HG02981 (cell line): ENCODE measurements around the gene FAM83D.
"Not testable (repeated sequence)": the region's sequence is repeated elsewhere in the genome, so short reads cannot be mapped to it uniquely, and the experiment has no call there.

Source experiments
- ATAC-seq: cut with Tn5 transposase; IDR thresholded peaks from one replicate; pipeline ENCODE4 v1.9.1; 2021; ENCODE audit warnings: mild to moderate bottlenecking, moderate library complexity; ENCODE audit not compliant: unreplicated experiment

The FAM83D gene

DNA sequence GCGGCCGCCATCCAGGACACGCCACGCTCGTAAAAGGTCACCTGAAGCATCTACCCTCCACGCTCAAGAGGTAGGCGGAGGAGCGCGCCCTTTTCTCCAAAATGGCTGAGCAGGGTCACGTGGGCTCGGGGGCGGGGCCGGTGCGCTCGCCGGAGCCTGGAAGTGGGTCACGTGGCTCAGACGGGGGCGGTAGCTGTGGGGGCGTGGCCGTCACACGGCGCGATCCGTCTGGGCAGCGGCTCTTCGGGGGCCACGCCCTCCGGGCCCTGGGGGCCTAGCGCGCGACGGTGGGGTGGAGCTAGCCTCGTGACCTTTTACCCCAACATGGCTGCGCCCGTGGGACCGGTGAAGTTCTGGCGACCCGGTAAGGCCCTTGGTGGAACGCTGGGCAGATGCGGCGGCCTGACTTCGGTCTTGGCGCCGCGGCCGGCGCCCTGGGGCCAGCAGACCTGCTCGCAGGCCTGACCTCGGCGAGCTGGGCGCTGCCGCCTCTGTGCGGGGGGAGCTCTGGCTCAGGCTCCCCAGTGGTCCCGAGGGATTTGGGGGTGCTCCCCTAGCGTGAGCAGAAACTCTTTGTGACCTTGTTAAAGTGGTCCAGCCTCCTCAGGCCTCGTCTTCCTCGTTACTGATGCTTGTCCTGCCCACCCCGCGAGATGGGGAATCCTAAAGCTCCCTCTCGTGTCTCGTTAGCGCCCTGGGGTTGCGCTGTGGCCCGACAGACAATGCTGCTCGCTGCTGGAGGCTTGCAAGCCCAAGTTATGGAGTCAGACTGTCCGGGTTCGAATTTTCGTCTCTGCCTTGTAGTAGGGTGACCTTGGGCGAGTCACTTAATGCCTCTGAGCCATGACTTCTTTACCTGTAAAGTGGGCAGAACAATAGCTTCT, 36.1 kb downstream of the FAM83D start, which contains the start of gene DHX35:
TSS of gene DHX35 (plus strand) at position 301 of the 884 bp plus-strand sequence. CDS start at position 325, 24 bp downstream.
- ATAC-seq, result peak; percentile 93

DNA sequence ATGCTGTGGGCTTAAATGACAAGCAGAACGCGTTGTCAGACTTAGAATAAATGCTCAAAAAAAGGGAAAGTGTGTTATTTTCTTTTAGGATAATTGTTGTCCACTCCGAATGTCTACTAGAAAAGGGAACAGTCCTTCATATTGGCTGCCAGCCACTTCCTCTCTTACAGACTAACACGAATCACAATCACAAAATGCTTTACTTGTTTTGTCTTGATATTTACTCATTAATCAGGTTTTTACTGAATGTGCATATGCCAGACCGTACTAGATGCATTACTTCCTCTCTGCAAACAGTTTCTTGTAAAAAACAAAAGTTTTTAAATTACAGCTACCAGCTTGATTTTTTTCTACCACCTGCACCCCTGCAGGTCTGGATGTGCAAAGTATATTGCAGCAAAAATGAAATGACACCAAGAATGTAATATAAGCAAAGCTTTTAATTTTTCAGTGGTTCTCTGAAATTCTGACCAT, 36.7 kb downstream of the FAM83D start:
- no peak for ATAC-seq

DNA sequence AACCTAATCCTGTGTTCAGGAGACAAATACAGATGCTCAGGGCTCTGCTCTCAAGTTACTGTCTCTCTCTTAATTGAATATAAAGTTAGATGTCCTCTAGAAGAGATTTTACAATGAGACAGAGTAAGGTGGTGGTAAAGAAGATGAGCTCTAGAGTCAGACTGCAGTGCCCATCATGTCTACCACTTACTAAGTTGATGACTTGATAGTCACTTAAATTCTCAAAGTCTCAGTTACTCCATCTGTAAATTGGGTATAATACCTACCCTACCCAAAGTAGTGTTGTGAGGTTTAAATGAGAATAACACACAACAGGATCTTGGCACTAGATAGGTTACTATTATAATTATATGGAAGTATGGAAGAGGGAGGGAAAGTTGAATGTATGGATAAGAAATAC, 37.5 kb downstream of the FAM83D start:
- no peak for ATAC-seq

DNA sequence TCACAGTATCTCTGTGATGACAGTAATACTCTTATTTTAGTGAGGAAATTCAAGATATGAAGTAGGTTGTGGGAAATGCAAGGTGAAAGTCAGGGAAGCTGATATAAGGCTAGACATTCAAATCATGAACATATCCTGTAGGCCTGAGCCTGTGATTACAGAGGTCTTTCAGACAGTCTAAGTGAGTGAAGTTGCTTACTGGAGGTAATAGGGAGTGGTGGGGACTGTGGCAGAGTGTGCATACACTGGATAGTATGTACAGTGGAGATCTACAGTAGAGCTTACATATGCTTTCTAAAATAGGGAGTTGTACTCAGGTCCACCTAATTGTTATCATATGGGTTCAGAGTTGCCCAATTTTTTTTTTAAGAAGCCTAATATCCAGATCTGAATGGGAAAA, 39.0 kb downstream of the FAM83D start:
- no peak for ATAC-seq

DNA sequence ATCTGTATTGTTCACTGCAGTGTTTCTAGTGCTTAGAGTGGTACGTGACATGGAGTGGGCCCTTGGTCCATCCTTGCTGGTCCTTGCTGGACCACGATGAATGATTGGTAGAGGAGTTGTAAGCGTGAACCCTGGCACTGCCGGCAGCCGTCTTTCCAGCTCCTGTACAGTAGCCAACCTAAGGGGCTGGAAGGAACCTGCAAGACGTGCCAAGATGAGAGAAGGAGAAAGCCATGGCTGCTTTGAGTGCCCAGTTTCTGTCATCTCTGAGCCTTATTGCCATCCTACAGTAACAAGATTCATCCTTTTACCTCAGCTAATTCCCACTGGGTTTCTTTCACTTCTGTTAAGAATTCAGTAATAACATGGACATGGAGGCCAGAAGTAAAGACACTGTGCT, 41.9 kb downstream of the FAM83D start:
- no peak for ATAC-seq

DNA sequence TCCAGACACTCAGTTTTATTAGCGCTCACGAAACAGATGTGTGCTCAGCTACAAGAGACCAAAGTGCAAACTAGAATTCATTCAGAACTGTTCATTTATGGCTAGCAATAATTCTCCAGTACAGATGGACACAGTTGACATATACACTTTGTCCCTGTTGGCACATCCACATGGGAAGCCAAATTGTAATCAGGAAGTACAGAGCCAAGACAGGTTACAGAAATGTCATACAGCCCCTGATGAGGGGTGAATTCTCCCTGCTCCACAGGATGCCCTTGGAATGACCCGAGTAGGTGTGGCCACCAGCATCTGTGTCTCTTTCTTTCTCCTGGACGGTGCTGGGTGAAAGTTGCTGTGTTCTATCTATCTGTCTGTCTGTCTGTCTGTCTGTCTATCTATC, 43.5 kb downstream of the FAM83D start:
- no peak for ATAC-seq

DNA sequence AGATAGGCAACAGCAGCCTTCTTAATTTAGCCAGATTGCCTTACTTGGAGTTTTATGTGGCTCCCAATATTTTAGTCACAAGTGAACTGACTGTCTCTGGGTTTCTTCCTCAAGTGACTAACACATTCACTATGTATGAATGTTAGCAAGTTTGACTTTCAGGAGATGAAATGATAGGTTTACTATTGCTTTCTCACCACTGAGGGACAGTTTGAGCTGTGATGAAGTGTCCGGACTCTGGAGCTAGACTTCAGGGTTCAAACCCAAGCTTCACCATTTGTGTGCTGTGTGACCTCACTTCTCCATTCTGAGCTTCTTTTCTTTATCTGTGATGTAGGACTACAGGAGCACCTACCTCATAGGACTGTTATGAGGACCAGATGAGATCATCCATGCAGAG, 44.1 kb downstream of the FAM83D start:
- ATAC-seq, result no peak

DNA sequence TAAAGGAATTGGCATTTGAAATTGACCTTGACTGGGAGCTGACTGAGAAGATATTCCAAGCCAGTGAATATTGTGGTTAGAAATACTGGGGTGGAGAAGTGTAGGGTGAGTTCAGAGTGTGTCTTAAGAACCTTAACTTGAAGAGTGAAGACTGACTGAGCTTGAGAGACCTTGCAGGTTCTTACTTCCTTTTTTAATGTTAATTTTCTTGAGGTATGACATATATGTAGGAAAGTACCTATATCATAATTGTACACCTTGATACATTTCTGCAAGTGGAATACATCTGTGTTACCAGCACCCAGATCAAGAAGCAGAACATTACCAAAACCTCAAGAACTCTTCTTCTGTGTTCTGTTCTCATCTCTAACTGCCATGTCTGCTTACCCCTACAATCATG, 46.9 kb downstream of the FAM83D start:
- no peak for ATAC-seq

DNA sequence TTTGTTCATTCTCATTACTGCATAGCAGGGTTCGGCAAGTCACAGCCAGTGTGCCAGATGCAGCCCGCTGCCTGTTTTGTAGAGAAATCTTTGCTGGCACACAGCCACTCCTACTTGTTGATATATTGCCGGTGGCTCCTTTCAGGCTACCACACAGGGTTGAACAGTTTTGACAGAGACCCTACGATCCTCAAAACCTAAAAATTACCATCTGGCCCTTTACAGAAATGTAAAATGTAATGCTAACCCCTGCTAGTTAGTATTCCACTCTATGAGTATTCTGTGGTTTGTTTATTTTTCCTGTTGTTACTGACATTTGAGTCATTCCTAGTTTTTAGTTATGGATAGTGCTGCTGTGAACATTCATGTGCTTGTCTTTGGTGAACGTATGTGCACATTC, 47.4 kb downstream of the FAM83D start:
- no peak for ATAC-seq

DNA sequence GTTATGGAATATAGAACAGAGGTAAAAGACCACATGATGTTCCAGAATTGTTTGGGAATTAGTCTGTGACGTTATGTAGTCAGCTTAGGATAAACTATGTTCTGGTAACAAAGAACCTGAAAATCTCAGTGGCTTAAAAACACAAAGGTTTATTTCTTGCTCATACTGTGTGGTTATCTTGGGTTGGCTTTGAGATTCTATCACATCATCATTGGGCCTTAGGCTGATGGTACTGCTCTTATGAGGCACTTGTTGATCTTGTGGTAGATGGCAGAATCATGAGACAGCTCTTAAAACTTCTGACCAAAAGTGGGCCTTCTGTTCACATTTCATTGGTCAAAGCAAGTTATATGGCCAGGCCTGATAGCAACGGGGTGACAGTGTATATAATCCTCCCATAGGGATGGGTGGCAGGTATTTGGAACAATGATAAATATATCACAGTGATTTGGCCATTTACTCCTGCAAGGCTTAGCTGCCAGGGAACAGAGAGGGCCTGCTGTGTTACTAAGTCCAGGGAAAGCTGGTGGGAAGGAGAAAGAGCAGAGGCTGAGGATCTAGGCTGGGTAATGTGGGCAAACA, 49.4 kb downstream of the FAM83D start:
- no peak for ATAC-seq

DNA sequence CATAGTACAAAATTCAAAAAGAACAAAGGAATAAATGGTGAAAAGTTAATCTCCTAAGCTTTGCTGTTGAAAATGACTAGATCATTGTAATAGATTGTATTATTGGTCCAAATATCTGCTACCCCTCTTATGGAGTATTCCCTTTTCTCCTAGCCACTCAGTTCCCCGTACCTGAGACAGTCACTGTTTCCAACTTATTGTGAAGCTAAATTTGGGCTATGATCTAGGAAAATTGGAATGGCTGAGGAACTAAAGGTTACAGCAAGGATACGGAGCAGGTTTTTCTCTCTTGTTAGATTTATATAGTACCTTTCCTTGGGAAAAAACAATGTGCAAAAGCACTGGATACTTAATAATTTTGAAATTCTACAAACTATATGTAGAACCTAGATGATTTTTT, 53.2 kb downstream of the FAM83D start:
- ATAC-seq, result no peak

DNA sequence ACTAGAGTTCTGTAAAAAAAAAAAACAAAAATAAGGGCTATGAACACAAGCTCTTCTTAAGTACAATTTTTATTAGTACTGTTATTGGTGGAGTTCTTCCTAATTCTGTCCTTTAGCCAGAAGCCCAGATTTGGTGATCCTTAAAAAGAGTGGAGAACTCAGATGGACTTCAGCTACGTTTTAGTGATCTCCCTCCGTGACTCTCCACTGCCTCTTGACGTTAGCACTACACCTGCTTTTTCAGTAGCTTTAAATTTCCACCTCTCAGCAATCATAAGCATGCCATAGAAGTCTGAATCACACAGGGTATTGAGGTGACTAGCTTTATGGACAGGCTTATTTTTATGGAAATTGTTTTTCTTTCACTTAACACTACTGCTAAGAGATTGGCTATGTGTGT, 53.6 kb downstream of the FAM83D start:
- no peak for ATAC-seq

DNA sequence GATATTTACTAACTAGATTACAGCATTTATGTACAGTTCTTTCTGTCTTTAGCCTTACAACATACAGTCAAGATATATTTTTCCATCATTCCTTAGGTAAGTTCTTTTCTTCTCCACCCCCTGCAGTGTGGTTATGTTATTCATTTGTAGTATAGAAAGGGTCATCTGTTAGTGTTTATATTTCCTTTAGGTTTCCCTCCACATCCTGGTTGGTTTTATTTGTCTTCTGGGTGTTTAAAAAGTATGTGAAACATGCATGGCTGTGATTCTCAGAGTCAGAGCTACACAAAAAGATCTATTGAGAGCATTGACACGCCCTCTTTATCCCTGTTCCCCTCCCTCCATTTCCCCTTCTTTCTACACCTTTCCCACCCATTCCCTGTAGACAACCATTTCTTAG, 56.1 kb downstream of the FAM83D start:
- ATAC-seq, result no peak

DNA sequence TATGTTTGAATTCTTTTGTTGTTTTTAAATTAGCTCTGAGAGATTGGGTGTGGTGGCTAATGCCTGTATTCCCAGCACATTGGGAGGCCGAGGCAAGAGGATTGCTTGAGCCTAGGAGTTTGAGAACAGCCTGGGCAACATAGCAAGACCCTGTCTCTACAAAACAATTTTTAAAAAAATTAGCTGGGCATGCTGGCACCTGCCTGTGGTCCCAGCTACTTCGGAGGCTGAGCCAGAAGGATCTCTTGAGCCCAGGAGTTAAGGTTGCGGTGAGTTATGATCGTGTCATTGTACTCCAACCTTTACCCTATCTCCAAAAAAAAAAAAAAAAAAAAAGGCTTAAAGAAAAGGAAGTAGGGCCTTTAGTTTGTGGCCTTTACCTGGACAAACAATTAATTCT, 58.8 kb downstream of the FAM83D start:
- ATAC-seq, result no peak

DNA sequence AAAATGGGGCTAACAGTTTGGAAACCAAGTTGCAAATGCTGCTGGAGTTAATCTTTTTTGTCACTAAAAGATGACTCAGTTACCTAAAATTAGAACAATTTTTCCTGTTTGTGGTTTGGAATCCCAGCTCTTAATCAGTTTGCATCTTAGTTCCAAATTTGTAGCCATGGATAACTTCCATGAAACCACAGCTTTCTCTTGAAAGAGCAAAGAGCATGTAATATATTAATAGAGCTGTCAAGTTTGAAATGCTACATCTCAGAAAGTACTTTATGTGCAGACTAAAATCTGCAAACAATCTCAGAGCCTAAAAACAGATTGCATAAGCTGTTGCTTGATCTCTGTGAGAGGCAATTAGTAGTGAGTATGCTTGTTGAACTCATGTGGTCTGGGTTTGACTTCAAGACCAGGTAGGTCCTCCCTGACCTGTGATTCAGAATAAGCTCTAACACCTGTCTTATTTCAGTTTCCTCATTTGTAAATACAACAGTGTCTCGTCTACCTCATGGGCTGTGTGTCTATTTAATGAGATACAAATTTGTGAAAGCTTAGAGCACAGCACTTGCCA, 59.5 kb downstream of the FAM83D start:
- no peak for ATAC-seq

DNA sequence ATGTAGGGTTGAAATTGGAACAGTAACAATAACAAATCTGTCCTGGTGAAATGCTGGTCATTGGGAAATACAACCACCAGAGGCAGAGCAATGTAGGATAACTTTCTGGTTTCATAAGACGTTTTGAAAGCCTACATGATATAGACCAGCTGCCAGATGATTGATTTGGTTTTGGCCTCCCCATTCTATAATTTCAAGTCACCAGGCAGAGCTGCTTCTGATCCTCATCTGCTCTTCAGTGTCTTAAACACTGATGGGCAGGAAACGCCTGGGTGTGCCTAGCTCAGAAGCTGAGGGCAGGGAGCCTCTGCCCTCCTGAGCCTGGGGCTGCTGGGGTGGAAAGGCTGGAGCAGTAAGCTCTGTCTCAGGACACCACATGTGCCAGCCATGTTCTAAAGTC, 60.4 kb downstream of the FAM83D start:
- no peak for ATAC-seq

DNA sequence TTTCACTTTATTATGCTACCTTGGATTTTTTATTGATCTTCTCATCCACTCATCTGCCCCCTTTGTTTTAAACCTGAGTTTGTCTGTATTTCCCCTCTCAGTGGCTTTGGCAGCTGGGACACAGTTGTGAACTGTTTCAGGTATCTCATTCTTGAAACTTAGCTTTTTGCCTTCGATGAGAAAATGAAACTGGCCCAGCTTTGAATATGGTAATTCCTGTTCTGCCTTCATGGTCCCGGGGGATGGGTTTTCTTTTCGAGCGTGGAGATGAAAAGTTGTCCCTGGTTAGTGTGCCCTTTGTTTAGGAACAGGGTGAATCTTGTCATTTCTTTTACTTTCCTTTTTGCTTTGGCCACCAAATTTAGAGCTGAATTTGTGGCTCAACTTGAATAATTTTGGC, 61.6 kb downstream of the FAM83D start:
- peak; percentile 78 for ATAC-seq

DNA sequence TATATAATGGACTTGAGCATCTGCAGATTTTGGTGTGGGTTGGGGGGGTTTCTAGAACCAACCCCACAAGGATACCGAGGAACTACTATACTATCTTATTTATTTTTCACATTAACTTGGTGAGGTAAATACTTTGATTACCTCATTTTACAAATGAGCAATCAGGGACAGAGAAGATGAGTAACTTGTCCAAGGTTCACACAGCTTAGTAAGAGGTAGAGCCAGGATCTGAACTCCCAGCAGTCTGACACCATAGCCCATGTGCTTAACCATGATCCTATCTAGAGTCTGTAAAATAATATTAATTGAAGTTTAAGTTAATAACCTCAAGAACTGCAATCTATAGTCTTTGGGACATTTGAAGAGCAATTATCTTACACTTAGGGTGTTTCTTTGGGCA, 64.5 kb downstream of the FAM83D start:
- ATAC-seq, result no peak

DNA sequence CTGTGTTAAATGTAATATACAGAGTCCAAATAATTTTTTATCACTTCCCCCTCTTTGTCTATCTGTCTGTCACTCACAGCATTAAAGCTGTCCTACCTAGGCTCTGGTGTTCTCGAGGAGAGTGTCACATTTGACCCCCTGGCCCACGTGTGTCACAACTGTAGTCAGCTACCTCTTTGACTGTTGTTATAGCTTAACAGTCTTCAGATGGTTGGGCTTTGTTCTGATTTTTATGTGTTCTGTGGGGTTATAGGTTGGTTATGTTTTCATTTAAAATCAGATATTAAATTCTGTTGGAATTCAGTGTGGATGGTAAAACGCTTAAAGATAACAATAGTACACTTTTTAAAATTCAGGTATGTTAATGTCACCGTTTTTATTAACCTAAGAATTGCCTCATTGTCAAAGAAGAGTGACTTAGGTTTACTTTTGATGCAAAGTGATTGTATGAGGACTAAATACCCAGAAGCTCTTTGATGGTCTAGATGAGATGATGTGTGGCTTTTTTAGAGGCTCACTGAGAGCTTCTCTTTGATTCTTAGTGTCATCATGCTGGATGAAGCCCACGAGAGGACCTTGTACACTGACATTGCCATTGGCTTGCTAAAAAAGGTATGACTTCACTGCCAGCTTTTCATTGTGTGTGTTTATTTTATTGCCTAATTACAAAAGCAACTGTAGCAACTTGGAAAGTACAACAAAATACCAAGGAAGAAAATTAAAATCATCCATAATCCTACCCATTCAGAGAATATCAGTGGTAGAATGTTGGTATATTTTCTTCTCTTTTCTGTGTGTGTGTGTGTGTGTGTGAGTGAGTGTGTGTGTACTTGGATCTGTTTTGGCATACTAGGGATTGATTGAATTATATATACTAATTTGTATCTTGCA, 65.8 kb downstream of the FAM83D start:
- no peak for ATAC-seq

DNA sequence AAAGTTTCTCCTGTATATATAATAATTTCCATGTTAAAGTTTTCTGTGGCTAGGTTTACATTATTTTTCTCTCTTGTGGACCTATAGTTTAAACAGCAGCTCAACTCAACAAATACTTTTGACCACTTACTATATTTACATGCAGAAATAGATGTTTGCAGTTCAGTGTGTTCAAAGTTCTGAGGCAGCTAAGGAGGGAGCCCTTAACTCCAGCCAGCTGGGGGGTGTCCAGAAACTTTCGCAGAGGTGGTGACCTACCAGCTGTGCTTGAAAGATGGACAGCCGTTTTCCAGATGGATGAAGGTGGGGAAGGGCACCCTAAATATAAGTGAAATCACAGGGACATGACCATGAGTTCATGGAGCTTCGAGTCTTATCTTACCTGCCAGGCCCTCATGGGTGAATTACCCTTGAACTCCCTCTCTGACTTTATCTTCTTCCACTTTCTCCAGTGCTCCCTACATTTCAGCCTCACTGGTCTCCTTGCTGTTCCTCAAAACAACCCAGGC, 69.4 kb downstream of the FAM83D start:
- ATAC-seq, result no peak

DNA sequence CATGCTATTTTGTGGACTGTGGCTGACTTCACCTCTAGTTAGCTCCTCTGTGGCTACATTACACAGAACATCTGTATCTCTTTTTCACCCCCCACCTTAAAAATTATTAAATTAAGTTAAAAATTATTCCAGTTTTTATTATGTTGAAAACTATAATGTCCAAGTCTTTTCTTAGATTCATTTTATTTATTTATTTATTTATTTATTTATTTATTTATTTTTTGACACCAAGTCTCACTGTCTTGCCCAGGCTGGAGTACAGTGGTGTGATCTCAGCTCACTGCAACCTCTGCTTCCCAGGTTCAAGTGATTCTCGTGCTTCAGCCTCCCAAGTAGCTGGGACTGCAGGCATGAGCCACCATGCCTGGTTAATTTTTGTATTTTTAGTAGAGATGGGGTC, 70.6 kb downstream of the FAM83D start:
- not testable (repeated sequence) for ATAC-seq
